K562 (cell line): ENCODE data around the gene KIF27. TPM values are rescaled to one million over a fixed set of nuclear protein-coding genes. Genes with fewer than 3 reads are reported as not detected.
A peak's percentile ranks its signal among the peaks of the same experiment; 100 is the strongest.
"Not testable (repeated sequence)": the region's sequence is repeated elsewhere in the genome, so short reads cannot be mapped to it uniquely, and the experiment has no call there.

Experiments used
- ATAC-seq: fragments of 200-7000 bp; cut with Tn5 transposase; 3 replicates; pipeline ENCODE4 v1.9.1; 2020; ENCODE audit warnings: moderate library complexity
- BruUV-seq: library from RNA; stranded (reverse); fragments of 400-500 nt; replicated peaks from 2 replicates; lab custom pipeline; 2021; lab: Mats Ljungman, UMichigan
- CTCF ChIA-PET: fragments of 300-600 bp; formaldehyde crosslinking; extraction: SDS; loops from one replicate; lab custom pipeline; 2021; ENCODE audit warnings: low intra/inter-chr PET ratio; lab: Yijun Ruan, JAX
- POLR2A ChIA-PET: fragments of 300-600, 350-650 bp; sonication (Branson Sonifier 250); formaldehyde crosslinking; extraction: SDS; loops from one replicate; lab custom pipeline; 2021; ENCODE audit warnings: antibody characterized with exemption, inconsistent platforms; lab: Yijun Ruan, JAX
- DNase-seq, 4 experiments: peaks; one replicate each; pipeline versions ENCODE4 v3.0.0 to v3.0.0-alpha.2; 2011 to 2018; ENCODE audit warnings: low spot score in 3 of 4, mixed read lengths in 3 of 4; ENCODE audit errors: extremely low read depth in 1 of 4
- FAIRE-seq: peaks from 2 replicates; lab custom pipeline; 2011; peaks lifted over from hg19 to GRCh38; lab: Jason Lieb, UNC
- H2AFZ ChIP-seq: 2 replicates; pipeline ENCODE4 v1.6.0; 2011; ENCODE audit warnings: low read depth, low read length, control low read depth, inconsistent platforms
- H3K27ac ChIP-seq: fragments of 200-600 bp; 3 replicates; pipeline ENCODE4 v1.8.0; 2011; ENCODE audit warnings: low read depth, mild to moderate bottlenecking, control low read depth, inconsistent platforms, low read length, moderate library complexity, mixed read lengths; ENCODE audit errors: extremely low read depth
- H3K27me3 ChIP-seq, 2 experiments: fragments of 300-600 bp in 1 of 2; 2 replicates in 1 of 2; 3 replicates in 1 of 2; pipeline versions ENCODE4 v1.6.0 to v1.8.0; 2011; ENCODE audit warnings: inconsistent platforms in 2 of 2, low read length in 2 of 2, mild to moderate bottlenecking in 1 of 2, mixed read lengths in 1 of 2, moderate library complexity in 1 of 2; ENCODE audit not compliant: control insufficient read depth in 2 of 2, insufficient read depth in 2 of 2
- H3K36me3 ChIP-seq: fragments of 300-600 bp; 3 replicates; pipeline ENCODE4 v1.8.0; 2011; ENCODE audit warnings: mild to moderate bottlenecking, low read length, inconsistent platforms; ENCODE audit not compliant: control insufficient read depth, insufficient read depth
- H3K4me1 ChIP-seq, 2 experiments: fragments of 200-600 bp in 1 of 2; replicated peaks in 1 of 2; 2 replicates in 1 of 2; 3 replicates in 1 of 2; pipeline versions ENCODE4 v1.5.1 to v1.8.0; 2011; ENCODE audit warnings: inconsistent platforms in 2 of 2, low read length in 2 of 2, mild to moderate bottlenecking in 1 of 2, mixed read lengths in 1 of 2, moderate library complexity in 1 of 2; ENCODE audit not compliant: control insufficient read depth in 2 of 2, insufficient read depth in 2 of 2
- H3K4me2 ChIP-seq: 2 replicates; pipeline ENCODE4 v1.6.1; 2011; ENCODE audit warnings: low read length, control low read depth, inconsistent platforms, mixed read lengths; ENCODE audit not compliant: insufficient read depth
- H3K4me3 ChIP-seq: fragments of 200-600 bp; sonication (generic), shearing (Covaris generic); 2 replicates; pipeline ENCODE4 v1.5.1; 2016; ENCODE audit warnings: control low read depth, inconsistent platforms
- H3K79me2 ChIP-seq: fragments of 200-600 bp; 3 replicates; pipeline ENCODE4 v1.8.0; 2011; ENCODE audit warnings: low read length, inconsistent platforms; ENCODE audit not compliant: control insufficient read depth, insufficient read depth
- H3K9ac ChIP-seq, 2 experiments: 2 replicates each; pipeline versions ENCODE4 v1.6.0 to v1.6.1; 2011; ENCODE audit warnings: low read depth in 2 of 2, low read length in 2 of 2, control low read depth in 1 of 2, inconsistent platforms in 1 of 2, mild to moderate bottlenecking in 1 of 2, mixed read lengths in 1 of 2; ENCODE audit not compliant: insufficient read depth in 1 of 2
- H3K9me1 ChIP-seq: one replicate; pipeline ENCODE4 v1.6.0; 2011; ENCODE audit warnings: inconsistent platforms, mild to moderate bottlenecking, low read length, moderate library complexity; ENCODE audit not compliant: control insufficient read depth, insufficient read depth
- H3K9me3 ChIP-seq: replicated peaks from 2 replicates; pipeline ENCODE4 v1.5.1; 2011; ENCODE audit warnings: low read depth, low read length, inconsistent platforms; ENCODE audit not compliant: control insufficient read depth, insufficient read depth
- H4K20me1 ChIP-seq: replicated peaks from 2 replicates; pipeline ENCODE4 v1.6.1; 2011; ENCODE audit warnings: low read length, inconsistent platforms, mixed read lengths; ENCODE audit not compliant: control insufficient read depth, insufficient read depth
- MAFF ChIP-seq: IDR thresholded peaks from 2 replicates; pipeline ENCODE4 v1.6.1; 2012; ENCODE audit warnings: low read length, improper control_type of control experiment
- ZNF316 ChIP-seq: fragments of 450-650 bp; IDR thresholded peaks from 2 replicates; pipeline ENCODE4 v1.6.1; 2016
- WGBS: fragments of 100-300 bp; shearing (Covaris generic); methylation state at CpG from one replicate; pipeline ENCODE4 v1.1.6; 2016; ENCODE audit warnings: low coverage, mixed read lengths; ENCODE audit not compliant: insufficient coverage; ENCODE audit errors: missing lambda C conversion rate; 5-methylcytosine and 5-hydroxymethylcytosine counted together
- in situ Hi-C: fragments of 300-500 bp; cut with MboI; formaldehyde crosslinking; loops from 4 replicates; pipeline ENCODE4 v1.15.0; 2018; ENCODE audit warnings: inconsistent platforms, mixed read lengths
- intact Hi-C: fragments of 100-400 bp; cut with micrococcal nuclease; formaldehyde crosslinking; loops from 2 replicates; pipeline ENCODE4 v1.14.2; 2022
- polyA plus RNA-seq, 8 experiments: library from polyadenylated mRNA; depleted of rRNA in 4 of 8; stranded (reverse) in 5 of 8; unstranded in 3 of 8; fragments of >200 nt; fragmentation: Nextera tagmentation in 2 of 8; fragmentation: Illumina TruSeq in 1 of 8; extraction: Ambion mirVana in 2 of 8; extraction: Trizol in 1 of 8; gene quantifications; 2 replicates each; pipeline versions ENCODE4 v1.2.1 to v1.2.3, GENCODE V29; 2011 to 2014; ENCODE audit warnings: inconsistent platforms in 1 of 8, missing spikeins in 1 of 8
- total RNA-seq, 7 experiments: library from RNA; depleted of rRNA in 6 of 7; stranded (reverse); fragments of >200 nt in 6 of 7; fragmentation: Illumina TruSeq in 2 of 7; extraction: Trizol in 2 of 7; gene quantifications; 2 replicates each; pipeline versions ENCODE4 v1.2.1 to v1.2.3, GENCODE V29; 2011 to 2021; ENCODE audit warnings: low replicate concordance in 1 of 7

The KIF27 gene
- total and polyA plus RNA-seq, 9 of the 15 experiments (the other 6 are each of a cell fraction or from before 2014, with no cell fraction given): 0.32 to 2.4 (median 0.98) TPM

DNA sequence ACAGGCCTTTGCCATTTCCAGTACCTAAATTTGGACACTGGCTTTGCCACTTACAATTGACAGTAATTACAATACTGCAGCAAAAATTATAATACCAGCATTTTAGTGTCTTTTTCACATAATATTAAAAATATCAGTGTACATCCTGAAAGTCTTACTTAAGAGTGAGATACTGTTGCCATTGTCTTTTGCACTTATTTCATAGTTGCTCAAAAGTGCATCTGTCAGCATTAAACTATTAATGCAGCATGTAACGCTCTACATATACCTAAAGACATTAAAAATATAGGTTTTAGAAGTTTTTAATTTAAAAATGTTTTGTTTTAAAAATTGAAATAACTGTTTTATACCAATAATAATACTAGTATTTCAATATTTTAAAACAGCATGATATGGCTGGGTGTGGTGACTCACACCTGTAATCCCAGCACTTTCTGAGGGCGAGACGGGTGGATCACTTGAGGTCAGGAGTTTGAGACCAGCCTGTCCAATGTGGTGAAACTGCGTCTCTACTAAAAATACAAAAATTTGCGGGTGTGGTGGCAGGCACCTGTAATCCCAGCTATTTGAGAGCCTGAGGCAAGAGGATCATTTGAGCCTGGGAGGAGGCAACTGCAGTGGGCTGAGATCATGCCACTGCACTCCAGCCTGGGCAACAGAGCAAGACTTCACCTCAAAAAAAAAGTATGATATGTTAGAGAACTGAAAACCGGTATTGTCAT lies 39.4 kb downstream of the KIF27 start:
- H3K9me1 ChIP-seq, H3K9ac ChIP-seq, POLR2A ChIA-PET, H3K4me3 ChIP-seq, intact Hi-C loops, CTCF ChIA-PET, H2AFZ ChIP-seq, H4K20me1 ChIP-seq, H3K4me1 ChIP-seq, H3K27ac ChIP-seq, H3K9me3 ChIP-seq, H3K27me3 ChIP-seq, ATAC-seq, DNase-seq, H3K79me2 ChIP-seq, BruUV-seq, H3K4me2 ChIP-seq, H3K36me3 ChIP-seq, FAIRE-seq: not testable (repeated sequence)
- in situ Hi-C loops: loop anchor here (5.0 kb wide), 1 partner anchor 1965 kb away; no protein-coding TSS in a partner anchor
- TF ChIP-seq ZNF316: peak; percentile 12; the same call in 1 of the 2 replicates
- TF ChIP-seq MAFF: 0 out of 2 replicates have a peak, but pooled peaks have one; percentile 4
- 39% methylated on average over 3 of the region's 6 CpGs for WGBS

DNA sequence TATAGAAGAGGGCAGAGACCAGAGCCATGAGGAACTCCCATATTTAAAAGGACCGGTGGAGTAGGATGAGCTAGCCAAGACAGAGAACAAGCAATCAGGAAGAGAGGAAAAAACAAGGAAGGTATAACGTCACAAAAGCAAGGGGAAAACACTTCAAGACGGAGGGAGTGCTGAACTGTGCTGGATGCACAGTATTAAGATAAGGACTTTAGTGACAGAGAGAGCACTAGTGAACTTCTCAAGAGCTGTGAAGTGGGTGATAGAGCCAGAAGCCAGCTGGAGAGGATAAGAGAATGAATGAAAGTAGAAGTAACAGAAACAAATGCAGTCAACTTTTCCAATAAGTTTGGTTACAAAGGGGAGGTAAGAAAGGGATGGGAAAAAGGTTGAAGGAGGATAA lies 45.7 kb downstream of the KIF27 start:
- H3K27me3 ChIP-seq, H3K9me3 ChIP-seq, in situ Hi-C loops, intact Hi-C loops, CTCF ChIA-PET, H3K79me2 ChIP-seq, ATAC-seq, H3K4me3 ChIP-seq, H2AFZ ChIP-seq, H3K27ac ChIP-seq, POLR2A ChIA-PET, H3K9me1 ChIP-seq, H3K9ac ChIP-seq, H3K36me3 ChIP-seq, H3K4me2 ChIP-seq, FAIRE-seq, H3K4me1 ChIP-seq, BruUV-seq, H4K20me1 ChIP-seq: not testable (repeated sequence)
- peak in 1 of 4 experiments; percentile 0 for DNase-seq
- WGBS: 21% methylated on average over 3 of the region's 3 CpGs

DNA sequence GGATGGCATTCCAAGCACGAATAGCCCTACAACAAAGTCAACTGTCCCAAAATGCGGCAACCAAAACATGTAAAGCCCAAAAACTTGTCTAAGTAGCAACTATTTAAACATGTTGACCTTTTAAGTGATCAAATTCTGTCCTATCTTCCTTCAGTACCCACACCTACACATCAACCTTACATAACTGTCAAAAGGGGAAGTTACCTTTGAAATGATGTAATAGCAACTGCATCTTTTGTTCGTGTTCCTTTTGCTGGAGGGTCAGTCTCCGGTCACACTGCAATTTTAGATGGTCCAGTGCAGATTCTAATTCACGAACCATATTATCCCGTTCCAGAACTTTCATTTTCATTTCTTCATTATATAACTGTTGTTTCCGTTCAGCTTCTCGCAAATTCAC lies 71.3 kb downstream of the KIF27 start:
- H3K36me3 ChIP-seq, ATAC-seq, H3K4me2 ChIP-seq, H4K20me1 ChIP-seq, intact Hi-C loops, H3K27ac ChIP-seq, H3K79me2 ChIP-seq, H3K9me1 ChIP-seq, H3K9me3 ChIP-seq, POLR2A ChIA-PET, DNase-seq, H3K9ac ChIP-seq, H2AFZ ChIP-seq, H3K27me3 ChIP-seq, BruUV-seq, H3K4me1 ChIP-seq, H3K4me3 ChIP-seq, CTCF ChIA-PET: not testable (repeated sequence)
- 30% methylated on average over 5 of the region's 8 CpGs for WGBS
- FAIRE-seq: peak; percentile 55
- in situ Hi-C loops: loop anchor here (5.0 kb wide), 1 partner anchor 1922 kb away; no protein-coding TSS in a partner anchor
